Measurements from ENCODE around the gene FXYD3. TPM values are rescaled to one million over a fixed set of nuclear protein-coding genes. Genes with fewer than 3 reads are reported as not detected.
A peak's percentile ranks its signal among the peaks of the same experiment; 100 is the strongest.
"Not testable (repeated sequence)": the region's sequence is repeated elsewhere in the genome, so short reads cannot be mapped to it uniquely, and the experiment has no call there.

FXYD3 gene
- total RNA-seq, 2 experiments from 2014 or later = not detected

DNA sequence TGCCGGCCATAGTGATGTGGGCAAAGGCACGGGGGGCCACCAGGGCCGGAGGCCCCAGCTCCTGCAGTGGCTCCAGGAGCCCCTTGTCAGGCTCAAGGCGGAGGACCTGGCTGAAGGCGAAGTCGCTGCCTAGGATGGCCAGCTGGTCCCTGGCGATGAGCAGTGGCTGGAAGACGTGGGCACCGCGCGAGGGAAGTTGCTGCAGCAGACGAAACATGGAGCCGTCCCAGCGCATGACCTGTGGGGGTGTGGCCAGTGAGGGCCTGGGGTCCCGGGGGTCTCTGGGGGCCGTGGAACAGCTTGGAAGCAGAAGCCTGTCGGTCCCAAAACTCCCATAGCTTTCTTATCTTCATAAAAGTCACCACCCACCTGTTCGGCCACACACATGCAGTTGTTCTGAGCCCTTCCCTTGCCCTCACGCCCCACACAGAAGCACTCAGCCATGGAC, 9.7 kb downstream of the FXYD3 start:
- Mint-ChIP-seq H3K4me1 (peaks cover 16% of the 10 kb centered on the region), H3K27ac (no peak overlapping the region), H3K27me3 (no peaks in the 10 kb centered on the region), H3K9me3 (no peaks in the 10 kb centered on the region), H3K36me3 (ENCODE audit: low read depth) (no peaks in the 10 kb centered on the region), H3K4me3 (no peak overlapping the region)
- no peak for DNase-seq
- ChIA-PET CTCF (interaction anchor here (0.5 to 4.9 kb wide), 4 partner anchors 11 to 29 kb away, joined by 3 to 28 read pairs (median 4); partner anchors contain the start of gene LGI4), POLR2A (no interaction called here)

- H3K4me1 Mint-ChIP-seq = peaks cover 16% of the 10 kb centered on the region
- CTCF ChIA-PET = interaction anchor here (0.5 to 4.9 kb wide), 3 partner anchors 10 to 82 kb away, joined by 4 to 28 read pairs (median 4); partner anchors contain the start of gene LGI4
- no peak for DNase-seq
- no peaks in the 10 kb centered on the region for H3K9me3 Mint-ChIP-seq
- H3K36me3 Mint-ChIP-seq (ENCODE audit: low read depth) = no peaks in the 10 kb centered on the region
- no peaks in the 10 kb centered on the region for H3K27me3 Mint-ChIP-seq
- POLR2A ChIA-PET = no interaction called here
- no peak overlapping the region for H3K27ac Mint-ChIP-seq
- no peak overlapping the region for H3K4me3 Mint-ChIP-seq
Observed at GRCh38 chr19:35125749-35126623, 10.4 kb downstream of the FXYD3 start.

DNA sequence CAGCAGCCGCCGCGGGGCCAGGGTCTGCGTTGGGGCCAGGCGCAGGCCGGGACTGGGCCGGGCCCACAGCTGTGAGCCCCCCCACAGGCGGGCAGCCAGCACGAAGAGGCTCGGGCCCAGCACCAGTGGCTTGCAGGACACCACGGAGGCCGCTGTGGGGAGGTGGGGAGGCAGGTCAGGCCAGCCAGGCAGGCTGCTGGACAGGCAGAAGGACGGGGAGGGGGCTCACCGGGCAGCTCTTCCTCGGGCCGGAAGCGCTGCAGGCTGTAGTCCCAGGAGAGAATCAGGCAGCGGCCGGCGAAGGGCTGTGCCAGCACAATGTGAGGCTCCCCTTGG, 11.0 kb downstream of the FXYD3 start:
- CTCF ChIA-PET = interaction anchor here (1.7 to 4.9 kb wide), 2 partner anchors 9 to 83 kb away, joined by 4 to 28 read pairs; partner anchors contain the start of gene LGI4
- peaks cover 15% of the 10 kb centered on the region for H3K4me1 Mint-ChIP-seq

GRCh38 chr19:35127871-35128270, 12.2 kb downstream of the FXYD3 start:
- Mint-ChIP-seq H3K4me3 (no peak overlapping the region), H3K27ac (no peak overlapping the region), H3K27me3 (no peaks in the 10 kb centered on the region), H3K9me3 (no peaks in the 10 kb centered on the region), H3K4me1 (peaks cover 14% of the 10 kb centered on the region), H3K36me3 (ENCODE audit: low read depth) (no peaks in the 10 kb centered on the region)
- ChIA-PET CTCF (interaction anchor here (0.6 to 4.9 kb wide), 4 partner anchors 8 to 29 kb away, joined by 3 to 28 read pairs (median 4); partner anchors contain the start of genes FXYD5 and LGI4), POLR2A (no interaction called here)
- DNase-seq = no peak

More for the DNA sequence above, 11.0 kb downstream of the FXYD3 start:
- DNase-seq = no peak
- no peaks in the 10 kb centered on the region for H3K27me3 Mint-ChIP-seq
- H3K27ac Mint-ChIP-seq = no peak overlapping the region
- H3K4me3 Mint-ChIP-seq = no peak overlapping the region
- no peaks in the 10 kb centered on the region for H3K36me3 Mint-ChIP-seq (ENCODE audit: low read depth)
- POLR2A ChIA-PET = no interaction called here
- H3K9me3 Mint-ChIP-seq = no peaks in the 10 kb centered on the region

DNA sequence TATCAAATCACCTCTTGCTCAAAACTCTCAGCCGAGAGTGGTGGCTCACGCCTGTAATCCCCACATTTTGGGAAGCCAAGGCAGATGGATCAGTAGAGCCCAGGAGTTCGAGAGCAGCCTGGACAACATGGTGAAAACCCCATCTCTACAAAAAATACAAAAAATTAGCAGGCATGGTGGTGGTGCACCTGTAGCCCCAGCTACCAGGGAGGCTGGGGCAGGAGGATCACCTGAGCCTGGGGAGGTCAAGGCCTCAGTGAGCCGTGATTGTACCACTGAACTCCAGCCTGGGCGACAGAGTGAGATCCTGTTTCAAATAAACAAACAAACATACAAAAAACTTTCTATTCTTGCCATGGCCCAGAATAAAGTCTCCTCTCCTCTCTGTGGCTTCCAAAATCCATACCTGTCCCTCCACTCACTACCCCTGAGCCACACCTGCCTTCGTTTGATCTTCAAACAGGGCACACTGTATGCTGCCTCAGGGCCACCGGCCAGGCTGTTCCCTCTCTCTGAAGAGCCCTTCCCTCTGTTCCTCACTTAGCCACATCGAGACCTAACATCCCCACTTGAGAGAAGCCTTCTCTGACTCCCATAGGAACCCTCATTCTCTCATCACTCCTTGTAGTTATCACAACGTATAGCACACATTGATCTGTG, 12.9 kb downstream of the FXYD3 start:
- Mint-ChIP-seq H3K4me3 (no peak overlapping the region), H3K9me3 (no peaks in the 10 kb centered on the region), H3K4me1 (peaks cover 14% of the 10 kb centered on the region), H3K27me3 (no peaks in the 10 kb centered on the region), H3K27ac (no peak overlapping the region), H3K36me3 (ENCODE audit: low read depth) (no peaks in the 10 kb centered on the region)
- DNase-seq = no peak
- ChIA-PET CTCF (interaction anchor here (0.6 to 0.8 kb wide), 2 partner anchors 13 to 30 kb away, joined by 3 to 5 read pairs; no protein-coding TSS in a partner anchor), POLR2A (no interaction called here)

DNA sequence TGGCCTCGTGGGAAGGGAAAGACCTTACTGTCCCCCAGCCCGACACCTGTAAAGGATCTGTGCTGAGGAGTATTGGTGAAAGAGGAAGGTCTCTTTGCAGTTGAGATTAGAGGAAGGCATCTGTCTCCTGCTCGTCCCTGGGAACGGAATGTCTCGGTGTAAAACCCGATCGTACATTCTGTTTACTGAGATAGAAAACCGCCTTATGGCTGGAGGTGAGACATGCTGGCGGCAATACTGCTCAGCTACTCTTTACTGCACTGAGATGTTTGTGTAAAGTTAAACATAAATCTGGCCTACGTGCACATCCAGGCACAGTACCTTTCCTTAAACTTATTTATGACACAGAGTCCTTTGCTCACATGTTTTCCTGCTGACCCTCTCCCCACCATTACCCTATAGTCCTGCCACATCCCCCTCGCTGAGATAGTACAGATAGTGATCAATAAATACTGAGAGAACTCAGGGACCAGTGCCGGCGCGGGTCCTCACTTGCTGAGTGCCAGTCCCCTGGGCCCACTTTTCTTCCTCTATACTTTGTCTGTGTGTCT, 14.2 kb downstream of the FXYD3 start:
- H3K27me3 Mint-ChIP-seq; H3K27ac Mint-ChIP-seq; H3K36me3 Mint-ChIP-seq (ENCODE audit: low read depth); DNase-seq; H3K4me3 Mint-ChIP-seq; H3K9me3 Mint-ChIP-seq; CTCF ChIA-PET; H3K4me1 Mint-ChIP-seq: not testable (repeated sequence)
- POLR2A ChIA-PET = interaction anchor here (0.6 kb wide), 1 partner anchor 46 kb away, joined by 4 read pairs; no protein-coding TSS in a partner anchor

GRCh38 chr19:35130761-35131720, 15.4 kb downstream of the FXYD3 start:
- Mint-ChIP-seq H3K4me3 (no peak overlapping the region), H3K27ac (no peak overlapping the region), H3K9me3 (no peaks in the 10 kb centered on the region), H3K27me3 (no peaks in the 10 kb centered on the region), H3K36me3 (ENCODE audit: low read depth) (no peaks in the 10 kb centered on the region), H3K4me1 (peaks cover 8% of the 10 kb centered on the region)
- no peak for DNase-seq
- CTCF ChIA-PET = no interaction called here
- POLR2A ChIA-PET = no interaction called here

- Mint-ChIP-seq H3K9me3 (no peaks in the 10 kb centered on the region), H3K4me1 (peaks cover 8% of the 10 kb centered on the region), H3K4me3 (no peak overlapping the region), H3K27me3 (peaks cover 3% of the 10 kb centered on the region), H3K36me3 (ENCODE audit: low read depth) (no peaks in the 10 kb centered on the region), H3K27ac (no peak overlapping the region)
- DNase-seq = no peak
- ChIA-PET CTCF (no interaction called here), POLR2A (no interaction called here)
Observed at GRCh38 chr19:35132254-35132653, 16.6 kb downstream of the FXYD3 start.

- H3K36me3 Mint-ChIP-seq (ENCODE audit: low read depth) = no peaks in the 10 kb centered on the region
- ChIA-PET CTCF (interaction anchor here (2.4 kb wide), 1 partner anchor 59 kb away, joined by 7 read pairs; no protein-coding TSS in a partner anchor), POLR2A (no interaction called here)
- H3K4me1 Mint-ChIP-seq = peaks cover 8% of the 10 kb centered on the region
- H3K4me3 Mint-ChIP-seq = no peak overlapping the region
- H3K27ac Mint-ChIP-seq = no peak overlapping the region
- DNase-seq = no peak
- H3K9me3 Mint-ChIP-seq = no peaks in the 10 kb centered on the region
- H3K27me3 Mint-ChIP-seq = peaks cover 10% of the 10 kb centered on the region
Observed at GRCh38 chr19:35133826-35134225, 18.2 kb downstream of the FXYD3 start.

DNA sequence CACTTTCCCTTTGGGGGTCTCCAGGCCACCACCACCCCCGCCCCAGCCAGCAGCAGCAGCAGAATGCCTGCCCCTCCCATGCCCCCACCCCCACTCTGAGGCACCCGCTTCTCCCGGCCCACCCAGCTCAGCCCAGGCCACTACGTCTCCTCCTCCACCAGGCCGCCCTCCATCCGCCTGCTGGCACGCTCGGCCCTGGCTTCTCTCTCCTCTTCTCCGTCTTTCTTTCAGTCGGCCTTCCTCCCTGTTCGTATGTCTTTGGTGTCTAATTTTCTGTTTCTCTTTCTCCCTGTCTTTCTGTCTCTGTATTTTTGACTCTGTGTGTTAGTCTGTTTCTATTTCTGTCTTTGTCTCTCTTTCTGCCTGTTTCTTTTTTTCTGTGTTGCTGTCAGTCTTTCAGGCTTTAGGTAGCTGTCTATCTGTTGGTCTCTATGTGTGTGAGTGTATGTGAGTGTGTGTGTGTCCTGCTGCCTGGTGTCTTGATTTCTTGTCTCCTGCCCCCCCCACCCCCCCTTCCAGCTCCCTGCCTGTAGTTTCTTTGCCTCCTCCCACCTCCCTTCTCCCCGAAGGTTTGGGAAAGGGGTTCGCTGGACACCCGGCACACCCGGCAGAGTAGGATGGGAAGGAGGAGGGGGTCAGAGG, 19.1 kb downstream of the FXYD3 start, which contains the start of gene LGI4:
Gene LGI4 (minus strand): TSS at position 459 of the 642 bp plus-strand sequence. CDS start 379 bp downstream, at position 80.
- Mint-ChIP-seq H3K27ac (no peak within 1 kb of the TSS), H3K4me3 (no peak within 1 kb of the TSS)
- POLR2A ChIA-PET = no interaction called here

GRCh38 chr19:35135389-35135909, 19.8 kb downstream of the FXYD3 start:
- peak; percentile 66 for DNase-seq
- no peak overlapping the region for H3K4me3 Mint-ChIP-seq
- ChIA-PET CTCF (interaction anchor here (0.7 to 3.6 kb wide), 11 partner anchors 10 to 91 kb away, joined by 3 to 28 read pairs (median 4); no protein-coding TSS in a partner anchor), POLR2A (no interaction called here)
- peaks cover 10% of the 10 kb centered on the region for H3K27me3 Mint-ChIP-seq
- no peaks in the 10 kb centered on the region for H3K9me3 Mint-ChIP-seq
- peaks cover 8% of the 10 kb centered on the region for H3K4me1 Mint-ChIP-seq
- H3K27ac Mint-ChIP-seq = no peak overlapping the region
- H3K36me3 Mint-ChIP-seq (ENCODE audit: low read depth) = no peaks in the 10 kb centered on the region

More for the DNA sequence above, 19.1 kb downstream of the FXYD3 start, which contains the start of gene LGI4:
- no peaks in the 10 kb centered on the region for H3K9me3 Mint-ChIP-seq
- peaks cover 8% of the 10 kb centered on the region for H3K4me1 Mint-ChIP-seq
- DNase-seq = no peak
- H3K27me3 Mint-ChIP-seq = peaks cover 10% of the 10 kb centered on the region
- CTCF ChIA-PET = interaction anchor here (0.7 to 3.6 kb wide), 8 partner anchors 9 to 90 kb away, joined by 3 to 28 read pairs (median 6); no protein-coding TSS in a partner anchor
- no peaks in the 10 kb centered on the region for H3K36me3 Mint-ChIP-seq (ENCODE audit: low read depth)

All from activated CD4-positive, alpha-beta T cell treated with anti-CD3 and anti-CD28 coated beads, Interleukin-2, amount 10 ng/mL, durations not matched to agents 7 days and 5 days (primary cell).